Measurements from ENCODE around the gene VIPR2.

DNA sequence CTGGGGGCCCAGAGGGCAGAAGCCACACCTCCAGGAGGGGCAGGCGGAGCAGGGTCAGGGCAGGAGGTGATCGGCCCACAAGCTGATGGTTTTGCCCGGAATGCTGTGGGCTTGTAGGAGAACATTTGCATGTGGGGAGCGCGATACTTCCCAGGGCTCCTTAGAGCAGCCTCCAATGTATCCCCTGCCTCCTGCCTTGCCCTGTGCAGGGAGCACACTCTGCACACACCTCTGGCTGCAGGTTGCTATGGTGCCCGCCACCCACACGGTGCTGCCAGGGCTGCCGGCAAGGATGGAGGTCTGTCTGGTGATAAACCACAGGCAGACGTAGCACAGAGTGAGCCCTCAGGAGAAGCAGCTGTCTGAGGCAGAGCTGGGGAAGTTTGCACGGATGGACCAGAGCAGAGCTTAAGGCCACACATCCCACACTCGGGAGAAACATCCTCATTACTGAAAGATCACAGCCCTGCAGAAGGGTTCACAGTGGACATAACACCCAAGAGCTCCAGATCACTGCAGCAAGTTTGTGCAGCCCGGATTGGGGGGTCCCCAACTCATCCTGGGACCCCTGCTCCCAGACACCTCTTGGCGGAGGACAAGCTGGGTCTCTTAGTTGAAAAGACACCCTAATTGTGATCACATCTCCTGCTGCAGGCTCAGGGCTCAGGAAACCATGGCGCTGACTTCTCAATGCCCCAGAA, 41.8 kb downstream of the VIPR2 start:
- TF ChIP-seq, protein P1, sequence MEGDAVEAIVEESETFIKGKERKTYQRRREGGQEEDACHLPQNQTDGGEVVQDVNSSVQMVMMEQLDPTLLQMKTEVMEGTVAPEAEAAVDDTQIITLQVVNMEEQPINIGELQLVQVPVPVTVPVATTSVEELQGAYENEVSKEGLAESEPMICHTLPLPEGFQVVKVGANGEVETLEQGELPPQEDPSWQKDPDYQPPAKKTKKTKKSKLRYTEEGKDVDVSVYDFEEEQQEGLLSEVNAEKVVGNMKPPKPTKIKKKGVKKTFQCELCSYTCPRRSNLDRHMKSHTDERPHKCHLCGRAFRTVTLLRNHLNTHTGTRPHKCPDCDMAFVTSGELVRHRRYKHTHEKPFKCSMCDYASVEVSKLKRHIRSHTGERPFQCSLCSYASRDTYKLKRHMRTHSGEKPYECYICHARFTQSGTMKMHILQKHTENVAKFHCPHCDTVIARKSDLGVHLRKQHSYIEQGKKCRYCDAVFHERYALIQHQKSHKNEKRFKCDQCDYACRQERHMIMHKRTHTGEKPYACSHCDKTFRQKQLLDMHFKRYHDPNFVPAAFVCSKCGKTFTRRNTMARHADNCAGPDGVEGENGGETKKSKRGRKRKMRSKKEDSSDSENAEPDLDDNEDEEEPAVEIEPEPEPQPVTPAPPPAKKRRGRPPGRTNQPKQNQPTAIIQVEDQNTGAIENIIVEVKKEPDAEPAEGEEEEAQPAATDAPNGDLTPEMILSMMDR (IDR thresholded peaks at IDR 0.05; ENCODE audit: borderline replicate concordance, extremely low read depth, low read length, poor library complexity, severe bottlenecking): no peak
- TF ChIP-seq EZH2 (IDR thresholded peaks at IDR 0.05; ENCODE audit: borderline replicate concordance, low read depth, low read length, severe bottlenecking): no peak
